GM21526 (cell line): ENCODE results near the gene NUCB2.

Experiments
- ATAC-seq: cut with Tn5 transposase; IDR thresholded peaks from one replicate; pipeline ENCODE4 v1.9.1; 2021; ENCODE audit warnings: moderate library complexity; ENCODE audit not compliant: unreplicated experiment, low FRiP score

Gene NUCB2

GRCh38 chr11:17328871-17329494 is 52.4 kb downstream of the NUCB2 start:
- ATAC-seq = no peak

DNA sequence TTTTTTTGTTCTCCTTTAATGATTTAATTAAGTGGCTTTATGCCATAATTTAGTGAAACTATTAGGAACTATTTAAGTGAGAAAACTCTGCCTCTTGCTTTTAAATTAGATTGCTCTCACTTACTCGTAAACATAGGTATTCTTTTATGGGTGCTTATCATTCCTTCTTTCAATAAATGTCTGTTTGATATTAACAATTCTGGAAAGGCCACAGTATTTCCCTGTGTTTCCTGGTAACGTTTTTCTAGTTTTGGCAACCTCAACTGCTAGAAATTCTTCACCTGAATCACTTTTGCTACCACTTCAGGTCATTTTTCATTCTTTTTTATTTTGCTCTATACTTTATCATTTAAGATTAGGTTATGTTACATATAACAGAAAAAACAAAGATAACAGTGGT is 55.1 kb downstream of the NUCB2 start:
- ATAC-seq = no peak

- ATAC-seq = no peak
Measured at GRCh38 chr11:17333799-17334586, 57.5 kb downstream of the NUCB2 start.

GRCh38 chr11:17343257-17343656 is 66.7 kb downstream of the NUCB2 start:
- ATAC-seq = no peak

- no peak for ATAC-seq
Measured at GRCh38 chr11:17343907-17344306, 67.4 kb downstream of the NUCB2 start.

GRCh38 chr11:17347676-17348075 is 71.1 kb downstream of the NUCB2 start:
- no peak for ATAC-seq

GRCh38 chr11:17350455-17351171 is 74.1 kb downstream of the NUCB2 start:
- ATAC-seq = no peak

- no peak for ATAC-seq
Measured at GRCh38 chr11:17351172-17351509, 74.6 kb downstream of the NUCB2 start.

GRCh38 chr11:17351510-17352176 is 75.1 kb downstream of the NUCB2 start, which contains the start of gene NCR3LG1:
TSS of gene NCR3LG1 (plus strand) at chr11:17351800. CDS start at chr11:17351970, 170 bp downstream.
- no peak for ATAC-seq

GRCh38 chr11:17352950-17353820 is 76.6 kb downstream of the NUCB2 start:
- no peak for ATAC-seq

DNA sequence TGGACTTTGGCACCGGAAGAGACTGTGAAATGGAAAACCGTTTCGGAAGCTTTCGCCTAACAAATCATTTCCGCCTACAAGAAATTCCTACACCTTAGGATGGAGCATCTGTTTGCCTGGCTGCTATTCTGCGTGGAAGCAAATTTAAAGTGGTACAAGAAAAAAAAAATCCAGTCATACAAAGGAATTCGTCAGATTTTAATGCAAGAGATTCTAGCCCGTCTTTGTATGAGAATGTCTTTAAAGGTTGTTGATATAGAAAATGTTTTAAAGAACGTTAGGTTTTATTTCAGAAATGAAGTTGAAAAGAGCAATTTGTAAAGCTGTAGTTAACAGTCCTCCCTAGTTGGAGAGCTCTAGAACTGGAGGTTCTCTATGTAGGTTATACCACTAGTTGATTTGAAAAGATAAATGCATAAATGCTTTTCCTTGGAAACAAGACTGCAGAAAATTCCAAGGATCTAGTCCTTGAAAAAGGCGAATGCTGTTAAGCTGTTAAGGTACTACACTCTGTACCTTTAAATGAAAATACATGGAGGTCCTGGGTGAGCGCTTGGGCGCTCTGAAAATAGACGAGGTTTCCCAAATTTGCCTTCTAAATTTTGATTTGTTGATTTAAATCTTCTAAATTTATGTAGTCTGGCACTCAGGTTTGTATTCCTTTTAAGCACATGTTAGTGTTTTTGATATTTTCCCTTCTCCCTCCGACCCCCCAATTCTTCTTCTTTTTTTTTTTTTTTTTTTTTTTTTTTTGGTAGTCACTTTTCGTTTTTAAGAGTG is 77.5 kb downstream of the NUCB2 start:
- no peak for ATAC-seq

- peak; percentile 45 for ATAC-seq
Measured at GRCh38 chr11:17354601-17354991, 78.1 kb downstream of the NUCB2 start.

DNA sequence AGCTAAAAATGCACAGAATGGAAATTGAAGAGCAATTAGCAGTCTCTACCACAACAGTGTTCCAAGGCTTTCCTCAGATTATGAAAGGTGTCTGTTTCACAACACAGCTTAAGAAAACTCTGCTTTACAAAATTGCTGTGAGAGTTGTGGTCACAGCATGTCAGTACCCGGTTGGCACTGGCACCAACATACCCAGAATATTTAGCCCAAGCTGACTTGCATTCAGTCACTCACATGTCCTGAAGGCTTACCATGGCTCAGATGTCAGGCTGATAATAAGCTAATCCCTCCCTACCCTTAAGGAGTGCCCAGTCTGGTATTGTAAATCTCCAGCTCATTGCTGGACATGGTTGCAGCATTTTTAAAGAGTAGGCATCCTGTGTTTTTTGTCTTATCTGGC is 90.0 kb downstream of the NUCB2 start:
- no peak for ATAC-seq

GRCh38 chr11:17368551-17368950 is 92.0 kb downstream of the NUCB2 start:
- no peak for ATAC-seq

- no peak for ATAC-seq
Measured at GRCh38 chr11:17369094-17369493, 92.6 kb downstream of the NUCB2 start.

DNA sequence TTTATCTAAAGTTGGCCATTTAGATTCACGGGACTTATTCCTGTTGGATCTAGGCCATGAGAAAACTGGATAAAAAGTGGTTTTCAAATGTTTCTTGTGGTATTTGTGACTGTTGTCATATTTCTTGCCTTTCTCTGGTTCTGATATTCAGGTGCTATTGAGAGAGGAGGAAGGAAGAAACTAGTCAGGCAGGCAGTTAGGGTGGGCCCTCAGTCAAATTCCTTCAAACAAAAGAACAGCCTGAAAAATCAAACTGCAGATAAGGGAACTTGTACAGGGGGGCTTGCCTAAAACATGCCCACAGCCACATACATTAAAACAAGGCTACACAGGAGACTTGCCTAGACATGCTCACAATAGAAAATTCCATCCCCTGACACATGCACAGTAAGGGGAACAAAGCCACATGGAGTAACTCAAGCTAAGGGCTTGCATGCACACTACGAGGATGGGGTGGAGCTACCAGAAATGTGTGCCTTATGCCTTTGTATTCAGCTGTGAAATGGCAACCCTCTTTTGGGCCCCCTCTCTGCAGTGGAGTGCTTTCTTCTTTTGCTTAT is 93.2 kb downstream of the NUCB2 start:
- ATAC-seq = no peak

DNA sequence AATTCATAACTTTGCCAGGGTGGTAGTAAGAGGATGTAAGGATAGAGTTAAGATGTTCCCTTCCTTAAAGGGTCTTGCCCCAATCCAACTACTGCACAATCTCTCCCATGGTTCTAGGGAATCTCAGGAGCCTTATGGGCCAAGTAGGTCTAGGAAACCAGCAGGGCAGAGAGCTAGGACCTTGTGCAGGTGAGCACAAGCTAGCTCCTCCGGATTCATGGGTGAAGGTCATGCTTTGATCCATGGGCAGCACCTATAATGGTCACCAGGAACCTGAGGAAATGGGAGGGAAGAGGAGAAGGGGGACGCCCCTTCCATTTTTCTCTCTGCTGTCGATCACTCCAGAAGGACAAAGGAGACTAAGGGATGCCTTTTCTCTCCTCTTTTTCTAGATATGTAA is 95.1 kb downstream of the NUCB2 start:
- no peak for ATAC-seq

GRCh38 chr11:17375547-17375946 is 99.0 kb downstream of the NUCB2 start:
- ATAC-seq = no peak

- no peak for ATAC-seq
Measured at GRCh38 chr11:17376493-17376892, 100.0 kb downstream of the NUCB2 start.
